Osteocyte (in vitro differentiated cells): Measurements from ENCODE around the gene SAMD15. TPM values are rescaled to one million over a fixed set of nuclear protein-coding genes. Genes with fewer than 3 reads are reported as not detected.

ENCODE experiments used
- DNase-seq: peaks from one replicate; pipeline ENCODE4 v3.0.0; 2021; ENCODE audit warnings: mixed read lengths; ENCODE audit not compliant: unreplicated experiment; ENCODE audit errors: extremely low spot score
- H3K27ac Mint-ChIP-seq: one replicate; pipeline ENCODE4 v1.8.0; 2021; ENCODE audit warnings: mild to moderate bottlenecking, mixed read lengths; ENCODE audit not compliant: unreplicated experiment
- H3K27me3 Mint-ChIP-seq: one replicate; pipeline ENCODE4 v1.8.0; 2021; ENCODE audit warnings: mixed read lengths; ENCODE audit not compliant: unreplicated experiment
- H3K36me3 Mint-ChIP-seq: one replicate; pipeline ENCODE4 v1.8.0; 2021; ENCODE audit warnings: mixed read lengths; ENCODE audit not compliant: unreplicated experiment
- H3K4me1 Mint-ChIP-seq: one replicate; pipeline ENCODE4 v1.8.0; 2021; ENCODE audit warnings: mixed read lengths; ENCODE audit not compliant: unreplicated experiment
- H3K4me3 Mint-ChIP-seq: one replicate; pipeline ENCODE4 v1.8.0; 2021; ENCODE audit warnings: mild to moderate bottlenecking, moderate library complexity, mixed read lengths; ENCODE audit not compliant: unreplicated experiment
- H3K9me3 Mint-ChIP-seq: one replicate; pipeline ENCODE4 v1.8.0; 2021; ENCODE audit warnings: mixed read lengths; ENCODE audit not compliant: unreplicated experiment
- CTCF ChIP-seq: fragments of 200-600 bp; sonication (generic); IDR thresholded peaks from 2 replicates; pipeline ENCODE4 v1.5.0; 2021; ENCODE audit warnings: antibody characterized with exemption, mild to moderate bottlenecking, moderate library complexity
- total RNA-seq: library from RNA; stranded (reverse); gene quantifications from 2 replicates; pipeline ENCODE4 v1.2.1, GENCODE V29; 2021

SAMD15 gene
- total RNA-seq, 1 donor from 2014 or later, result 2.2 TPM

- Mint-ChIP-seq H3K27me3 (no peaks in the 10 kb centered on the region), H3K4me1 (no peaks in the 10 kb centered on the region), H3K36me3 (peaks cover 25% of the 10 kb centered on the region), H3K27ac (no peak overlapping the region), H3K9me3 (no peaks in the 10 kb centered on the region), H3K4me3 (no peak overlapping the region)
- DNase-seq, result no peak
- TF ChIP-seq CTCF, result no peak
Observed at GRCh38 chr14:77338302-77338701, 38.9 kb upstream of the SAMD15 start.

- TF ChIP-seq CTCF, result no peak
- no peak overlapping the region for H3K27ac Mint-ChIP-seq
- no peaks in the 10 kb centered on the region for H3K4me1 Mint-ChIP-seq
- no peak for DNase-seq
- H3K36me3 Mint-ChIP-seq, result peaks cover 27% of the 10 kb centered on the region
- H3K27me3 Mint-ChIP-seq, result no peaks in the 10 kb centered on the region
- no peaks in the 10 kb centered on the region for H3K9me3 Mint-ChIP-seq
- H3K4me3 Mint-ChIP-seq, result no peak overlapping the region
Observed at GRCh38 chr14:77339407-77339806, 37.8 kb upstream of the SAMD15 start.

GRCh38 chr14:77340389-77340788, 36.8 kb upstream of the SAMD15 start:
- Mint-ChIP-seq H3K4me3 (no peak overlapping the region), H3K4me1 (no peaks in the 10 kb centered on the region), H3K36me3 (peaks cover 27% of the 10 kb centered on the region), H3K9me3 (no peaks in the 10 kb centered on the region), H3K27me3 (no peaks in the 10 kb centered on the region), H3K27ac (no peak overlapping the region)
- DNase-seq, result no peak
- TF ChIP-seq CTCF, result no peak

GRCh38 chr14:77342726-77343397, 34.3 kb upstream of the SAMD15 start:
- Mint-ChIP-seq H3K4me1 (peaks cover 2% of the 10 kb centered on the region), H3K9me3 (no peaks in the 10 kb centered on the region), H3K27ac (no peak overlapping the region), H3K4me3 (no peak overlapping the region), H3K36me3 (peaks cover 32% of the 10 kb centered on the region), H3K27me3 (no peaks in the 10 kb centered on the region)
- no peak for TF ChIP-seq CTCF
- DNase-seq, result no peak

GRCh38 chr14:77343662-77344061, 33.5 kb upstream of the SAMD15 start:
- Mint-ChIP-seq H3K4me3 (no peak overlapping the region), H3K27ac (no peak overlapping the region), H3K4me1 (peaks cover 2% of the 10 kb centered on the region), H3K27me3 (no peaks in the 10 kb centered on the region), H3K36me3 (peaks cover 30% of the 10 kb centered on the region), H3K9me3 (no peaks in the 10 kb centered on the region)
- no peak for DNase-seq
- TF ChIP-seq CTCF, result no peak
